HG03457 (cell line): ENCODE measurements around the gene CAVIN4.

Source experiments
- ATAC-seq: cut with Tn5 transposase; IDR thresholded peaks from one replicate; pipeline ENCODE4 v1.9.1; 2021; ENCODE audit warnings: moderate number of reproducible peaks; ENCODE audit not compliant: unreplicated experiment

The CAVIN4 gene, protein sequence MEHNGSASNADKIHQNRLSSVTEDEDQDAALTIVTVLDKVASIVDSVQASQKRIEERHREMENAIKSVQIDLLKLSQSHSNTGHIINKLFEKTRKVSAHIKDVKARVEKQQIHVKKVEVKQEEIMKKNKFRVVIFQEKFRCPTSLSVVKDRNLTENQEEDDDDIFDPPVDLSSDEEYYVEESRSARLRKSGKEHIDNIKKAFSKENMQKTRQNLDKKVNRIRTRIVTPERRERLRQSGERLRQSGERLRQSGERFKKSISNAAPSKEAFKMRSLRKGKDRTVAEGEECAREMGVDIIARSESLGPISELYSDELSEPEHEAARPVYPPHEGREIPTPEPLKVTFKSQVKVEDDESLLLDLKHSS

DNA sequence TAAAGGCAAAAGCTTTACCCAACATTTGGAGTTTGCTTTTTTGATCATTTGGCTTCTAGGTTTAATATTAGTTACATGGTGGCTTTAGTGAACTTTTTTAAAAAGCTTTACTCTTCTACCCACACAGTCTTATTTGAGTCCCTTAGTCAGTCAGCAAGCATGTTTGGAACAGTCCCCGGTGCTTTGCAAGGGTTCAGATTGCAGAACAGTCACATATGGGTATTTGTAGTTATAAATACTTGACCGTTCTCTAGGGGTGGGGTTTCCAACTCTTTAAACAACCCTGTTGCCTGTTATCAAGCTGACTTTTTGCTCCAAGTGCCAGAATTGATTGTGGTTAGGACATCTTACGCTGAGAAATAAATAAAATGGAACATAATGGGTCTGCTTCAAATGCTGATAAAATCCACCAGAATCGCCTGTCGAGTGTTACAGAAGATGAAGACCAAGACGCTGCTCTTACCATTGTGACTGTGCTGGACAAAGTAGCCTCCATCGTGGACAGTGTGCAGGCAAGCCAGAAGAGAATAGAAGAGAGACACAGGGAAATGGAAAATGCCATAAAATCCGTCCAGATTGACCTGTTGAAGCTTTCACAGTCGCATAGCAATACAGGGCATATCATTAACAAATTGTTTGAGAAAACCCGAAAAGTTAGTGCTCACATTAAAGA, at the start of gene CAVIN4:
Gene CAVIN4, plus strand, starts transcription at position 304 of the 673 bp plus-strand sequence. Its CDS starts 65 bp downstream, at position 369.
- ATAC-seq = no peak

DNA sequence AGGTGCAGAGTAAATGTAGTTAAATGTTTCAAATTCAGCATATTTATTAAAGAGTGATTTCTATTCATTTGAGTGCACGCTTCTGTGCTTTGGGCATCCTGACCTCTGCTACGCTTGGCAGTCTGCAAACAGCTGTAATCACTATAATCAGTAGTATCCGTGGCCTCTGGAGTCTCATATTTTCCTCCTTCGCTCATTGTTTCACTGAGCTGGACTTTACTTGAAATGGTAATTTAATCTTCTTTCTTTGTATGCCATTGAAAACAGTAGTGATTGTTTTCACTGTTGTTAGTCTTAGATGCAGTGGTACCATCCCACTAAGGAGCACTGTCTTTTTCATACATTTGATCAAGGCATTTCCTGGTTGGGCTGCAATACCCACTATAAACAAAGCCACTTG, 43.5 kb upstream of the CAVIN4 start:
- no peak for ATAC-seq

DNA sequence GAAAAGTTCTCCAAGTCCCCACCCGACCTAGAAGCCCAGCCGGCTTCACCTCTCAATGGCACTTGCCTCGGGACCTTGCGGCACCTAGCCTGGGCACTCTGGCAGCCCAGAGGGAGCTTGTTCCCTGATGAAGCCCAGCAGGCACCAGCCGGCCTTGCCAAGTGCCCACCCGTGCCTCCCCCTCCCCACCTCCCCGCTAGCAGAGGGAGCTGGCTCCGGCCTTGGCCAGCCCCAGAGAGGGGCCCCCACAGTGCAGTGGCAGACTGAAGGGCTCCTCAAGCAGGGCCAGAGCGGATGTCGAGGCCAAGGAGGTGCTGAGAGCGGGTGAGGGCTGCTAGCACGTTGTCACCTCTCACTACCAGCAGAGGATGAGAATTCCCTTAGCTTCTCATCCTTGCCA, 37.6 kb upstream of the CAVIN4 start:
- no peak for ATAC-seq

DNA sequence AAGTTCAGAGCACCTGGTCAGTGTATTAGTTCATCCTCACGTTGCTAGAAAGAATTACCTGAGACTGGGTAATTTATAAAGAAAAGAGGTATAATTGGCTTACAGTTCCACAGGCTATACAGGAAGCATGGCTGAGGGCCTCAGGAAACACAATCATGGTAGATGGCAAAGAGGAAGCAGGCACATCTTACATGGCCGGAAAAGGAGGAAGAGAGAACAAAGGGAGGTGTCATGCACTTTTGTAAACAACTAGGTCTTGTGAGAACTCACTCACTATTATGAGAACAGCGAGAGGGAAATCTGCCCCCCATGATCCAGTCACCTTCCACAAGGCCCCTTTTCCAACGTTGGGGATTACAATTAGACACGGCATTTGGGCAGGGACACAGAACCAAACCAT, 28.8 kb upstream of the CAVIN4 start:
- no peak for ATAC-seq

DNA sequence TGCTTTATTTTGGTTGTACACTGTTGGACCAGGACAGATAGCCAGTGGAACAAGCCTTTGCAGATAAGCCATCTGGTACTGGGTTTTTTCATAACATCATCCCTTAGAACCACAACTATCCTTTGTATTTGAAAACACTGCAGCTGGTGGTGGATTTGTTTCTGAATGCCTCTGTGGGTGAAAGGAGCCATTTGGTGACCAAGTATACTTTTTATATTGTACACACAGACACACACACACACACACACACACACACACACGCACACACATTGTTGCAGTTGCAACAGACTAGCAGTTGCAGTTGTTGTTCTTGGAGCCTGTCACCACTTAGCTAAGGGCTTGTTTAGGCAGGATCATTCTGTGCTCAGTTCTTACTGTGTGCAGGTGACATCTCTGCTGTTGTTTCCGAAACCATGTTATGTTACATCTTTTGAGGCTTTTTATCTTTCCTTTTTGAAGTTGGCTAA, 22.9 kb upstream of the CAVIN4 start:
- ATAC-seq = no peak

DNA sequence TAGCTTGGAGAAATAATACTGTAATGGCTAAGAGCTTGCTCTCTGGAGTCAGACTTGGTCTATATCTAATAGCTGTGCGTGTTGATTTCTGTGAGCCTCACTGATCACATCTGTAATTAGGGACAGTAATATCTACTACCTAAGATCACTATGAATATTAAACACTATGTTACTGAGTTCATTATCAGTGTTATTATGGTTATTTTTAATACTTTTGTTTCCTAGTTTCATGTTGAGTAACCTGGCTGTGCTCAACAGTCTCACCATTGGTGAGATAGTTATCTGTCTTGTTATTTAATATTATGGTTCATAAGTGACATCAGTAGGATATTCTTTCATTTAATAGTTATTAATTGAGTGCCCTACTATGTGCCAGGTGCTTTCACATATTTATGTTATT, 22.4 kb upstream of the CAVIN4 start:
- ATAC-seq = no peak

DNA sequence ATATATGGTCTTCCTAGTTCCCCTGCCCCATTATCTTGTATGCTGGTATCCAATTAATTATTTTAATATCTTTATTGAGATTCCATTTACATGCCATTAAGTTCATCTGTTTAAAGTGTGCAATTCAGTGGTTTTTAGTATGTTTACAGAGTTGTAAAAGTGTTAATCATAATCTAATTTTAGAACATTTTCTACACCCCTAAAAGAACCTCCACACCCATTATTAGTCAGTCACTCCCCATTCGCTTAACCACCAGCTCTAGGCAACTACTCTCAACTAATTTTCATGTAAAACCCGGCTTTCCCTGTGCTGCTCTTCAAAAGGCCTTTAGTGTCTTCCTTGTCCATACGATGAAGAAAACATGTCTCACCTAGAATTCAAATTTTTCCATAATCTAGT, 20.8 kb upstream of the CAVIN4 start:
- no peak for ATAC-seq

DNA sequence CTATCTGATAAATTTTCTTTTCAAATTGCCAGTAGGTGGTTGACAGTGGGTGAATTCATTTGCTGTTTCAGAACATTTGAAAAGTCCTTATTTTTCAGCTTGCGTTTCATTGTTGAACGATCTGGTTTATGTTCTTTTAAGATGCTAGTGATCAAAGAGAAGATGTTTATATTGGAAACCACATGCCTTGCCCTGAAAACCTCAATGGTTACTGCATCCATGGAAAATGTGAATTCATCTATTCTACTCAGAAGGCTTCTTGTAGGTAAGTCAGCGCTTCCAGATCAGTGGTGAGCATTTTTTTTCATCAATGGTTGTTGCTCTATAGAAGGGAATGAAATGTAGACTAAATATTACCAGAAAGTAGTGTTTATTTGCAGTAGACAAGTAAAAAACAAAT, 16.6 kb upstream of the CAVIN4 start:
- no peak for ATAC-seq

DNA sequence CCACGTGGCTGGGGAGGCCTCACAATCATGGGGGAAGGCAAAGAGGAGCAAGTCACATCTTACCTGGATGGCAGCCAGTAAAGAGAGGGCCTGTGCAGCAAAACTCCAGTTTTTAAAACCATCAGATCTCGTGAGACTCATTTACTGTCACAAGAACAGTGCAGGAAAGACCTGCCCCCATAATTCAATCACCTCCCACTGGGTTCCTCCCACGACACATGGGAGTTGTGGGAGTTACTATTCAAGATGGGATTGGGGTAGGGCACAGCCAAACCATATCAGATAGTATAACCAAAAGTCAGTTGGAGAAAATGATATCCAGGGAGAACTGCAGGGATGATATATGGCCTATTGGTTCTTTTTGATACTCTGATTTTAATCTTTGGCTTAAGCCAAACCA, 10.0 kb upstream of the CAVIN4 start:
- no peak for ATAC-seq

DNA sequence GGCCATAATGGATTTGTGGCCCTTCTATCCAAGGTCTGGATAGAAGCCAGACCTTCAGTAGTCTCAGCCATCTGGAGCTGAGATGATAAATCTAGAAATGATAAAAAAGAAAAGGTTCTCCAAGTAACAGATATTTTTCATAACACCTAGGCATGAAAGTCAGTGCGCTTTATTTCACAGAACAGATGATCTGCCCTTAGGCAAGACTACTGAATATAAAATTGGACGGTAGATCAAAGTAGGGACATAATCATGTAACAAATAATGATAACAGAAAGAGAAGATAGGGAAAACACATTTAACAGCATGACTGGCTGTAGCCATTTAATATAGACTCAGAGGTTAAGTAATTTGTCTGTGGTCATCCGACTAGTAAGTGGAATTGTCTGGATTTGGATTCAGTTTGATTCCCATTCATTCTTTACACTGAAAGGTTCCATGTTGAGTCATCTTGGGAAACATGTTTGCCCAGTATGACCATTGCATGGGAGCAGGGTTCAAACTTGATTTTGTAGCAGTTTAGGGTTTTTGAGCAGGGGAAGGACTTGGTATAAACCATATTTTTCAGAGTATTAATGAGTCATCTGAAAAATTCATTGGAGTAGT, 4.1 kb upstream of the CAVIN4 start:
- ATAC-seq = no peak

DNA sequence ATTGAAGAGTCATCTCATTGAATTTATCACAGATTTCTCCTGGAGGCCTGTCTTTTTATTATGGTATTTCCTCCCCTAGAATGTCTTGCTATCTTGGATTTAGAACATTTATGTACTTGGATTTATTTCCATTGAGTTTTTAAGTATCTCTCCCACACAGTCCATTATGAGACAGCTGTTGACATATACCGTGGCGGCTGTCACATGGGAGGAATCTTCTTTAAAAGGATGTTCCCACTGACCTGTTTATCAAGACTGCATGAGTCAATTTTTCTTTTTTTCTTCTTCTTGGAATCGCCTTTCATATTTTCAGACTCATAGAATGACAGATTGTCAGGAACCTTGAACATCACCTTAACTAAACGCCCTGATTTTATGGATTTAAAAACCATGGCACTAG, 2.9 kb upstream of the CAVIN4 start:
- ATAC-seq = no peak

DNA sequence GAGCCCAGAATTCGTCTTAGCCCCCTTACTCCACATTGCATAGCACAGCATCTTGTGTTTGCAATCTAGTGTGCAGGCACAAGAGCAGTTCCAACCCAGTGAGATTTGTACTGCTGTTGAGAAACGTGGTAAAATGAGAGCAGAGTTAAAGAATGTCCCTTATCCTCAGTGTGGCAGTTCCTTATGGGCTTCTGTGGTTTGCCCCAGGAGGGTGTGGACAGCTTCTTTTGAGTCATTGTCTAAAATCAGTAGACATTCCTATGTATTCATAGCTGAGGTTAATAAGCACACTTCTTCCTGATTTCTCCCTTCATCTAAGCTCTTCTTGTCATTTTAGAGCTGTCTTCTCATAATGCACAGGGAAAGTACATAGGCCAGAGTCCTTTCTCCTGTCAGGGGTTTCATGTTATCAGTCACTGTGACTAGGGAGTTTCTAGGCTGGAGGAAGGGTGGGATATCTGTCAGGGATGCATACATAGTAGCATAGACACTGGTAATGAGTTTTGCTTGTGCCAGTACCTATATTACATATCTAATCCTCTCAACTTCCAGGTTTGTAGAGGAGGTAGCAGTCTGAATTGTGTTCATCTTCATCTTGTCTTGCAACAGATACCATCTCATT, 2.0 kb upstream of the CAVIN4 start:
- ATAC-seq = no peak

DNA sequence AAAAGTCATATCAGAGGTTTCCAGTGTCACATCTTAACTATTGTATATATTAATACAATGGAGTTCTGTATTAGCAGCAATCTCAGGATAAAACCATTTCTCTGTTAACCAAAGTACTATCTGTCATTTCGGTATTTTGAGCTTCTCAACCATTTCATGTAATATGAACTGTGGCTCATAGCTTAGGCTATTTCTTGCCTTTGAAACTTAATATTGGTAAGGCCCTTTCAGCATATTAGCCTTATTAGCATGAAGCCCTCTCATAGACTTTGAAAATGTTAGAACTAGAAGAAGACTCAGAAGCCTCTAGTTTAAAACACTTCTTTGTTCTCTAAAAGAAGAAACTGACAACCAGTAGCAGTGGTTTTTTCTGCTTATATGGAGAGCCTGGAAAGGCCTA, 731 bp downstream of the CAVIN4 start:
- ATAC-seq = no peak

DNA sequence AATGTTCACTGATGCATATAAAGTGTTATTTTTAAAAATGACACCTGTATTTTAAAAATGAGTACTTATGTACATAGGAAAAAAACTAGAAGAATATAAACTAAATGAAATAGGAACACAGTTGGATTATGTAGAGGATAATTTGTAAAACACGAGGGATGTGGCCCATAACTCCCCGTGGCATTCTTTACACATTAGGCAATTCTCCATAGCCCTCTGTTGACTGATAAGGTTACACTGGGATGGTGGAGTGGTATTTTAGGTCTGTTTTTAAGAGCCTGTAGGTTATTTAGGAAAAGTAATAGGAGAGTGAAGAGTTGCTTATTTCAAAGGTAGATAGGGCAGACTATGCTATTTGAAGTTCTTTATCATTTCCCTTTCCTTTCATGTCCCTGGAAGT, 1.8 kb downstream of the CAVIN4 start:
- ATAC-seq = no peak

DNA sequence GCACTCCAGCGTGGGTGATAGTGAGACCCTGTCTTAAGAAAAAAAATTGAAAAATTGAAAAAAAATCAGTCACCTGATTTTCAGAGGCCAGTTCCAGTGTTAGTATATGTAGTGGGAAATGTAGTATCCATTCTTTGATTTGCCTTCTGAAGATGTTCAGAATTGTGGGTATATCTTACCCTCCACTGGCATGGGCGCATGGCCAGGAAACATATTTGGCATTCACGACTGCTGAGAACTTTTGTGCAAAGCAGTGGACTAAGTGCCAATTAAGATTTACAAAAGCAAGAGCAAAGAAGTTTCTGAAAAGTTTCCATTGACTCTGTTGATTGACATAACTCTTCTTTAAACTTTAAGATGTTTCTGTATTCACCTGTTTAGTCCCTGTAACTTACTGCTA, 2.4 kb downstream of the CAVIN4 start:
- ATAC-seq = no peak

DNA sequence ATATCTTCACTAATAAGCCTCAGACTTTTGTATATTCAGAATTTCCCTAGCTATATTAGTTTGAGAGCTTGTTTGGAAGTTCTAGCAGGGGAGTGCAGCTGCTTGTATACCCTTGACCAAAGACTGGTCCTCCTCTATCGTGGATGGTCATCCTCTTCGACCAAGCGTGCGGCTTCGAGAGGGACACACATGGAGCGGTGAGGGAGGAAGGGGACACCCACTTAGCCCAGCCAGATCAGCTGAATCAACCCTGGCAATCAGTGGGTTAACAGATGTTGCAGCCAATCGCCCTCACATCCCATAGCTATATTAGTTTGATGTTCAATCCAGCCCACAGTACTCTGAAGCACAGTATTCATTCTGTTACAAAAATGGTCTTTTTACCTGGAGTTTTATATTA, 3.2 kb downstream of the CAVIN4 start:
- ATAC-seq = no peak

DNA sequence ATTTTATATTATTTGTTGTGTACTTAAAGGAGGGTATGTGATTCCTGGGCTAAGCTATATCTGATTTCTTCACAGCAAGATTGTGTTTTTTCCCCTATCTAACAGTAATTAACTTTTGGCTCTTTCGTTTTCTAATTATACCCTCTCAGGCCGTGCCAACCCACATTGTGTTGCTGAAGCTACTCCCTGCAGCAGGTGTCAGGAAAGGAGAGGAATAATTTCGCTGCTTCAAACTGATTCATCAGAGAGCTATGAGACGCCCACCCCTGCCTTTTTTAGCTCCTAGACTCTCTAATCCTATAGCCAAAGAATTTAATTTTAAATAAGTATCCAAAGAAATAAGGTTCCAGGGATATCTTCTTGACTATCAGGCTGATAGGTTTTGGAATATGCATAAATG, 3.8 kb downstream of the CAVIN4 start:
- no peak for ATAC-seq

DNA sequence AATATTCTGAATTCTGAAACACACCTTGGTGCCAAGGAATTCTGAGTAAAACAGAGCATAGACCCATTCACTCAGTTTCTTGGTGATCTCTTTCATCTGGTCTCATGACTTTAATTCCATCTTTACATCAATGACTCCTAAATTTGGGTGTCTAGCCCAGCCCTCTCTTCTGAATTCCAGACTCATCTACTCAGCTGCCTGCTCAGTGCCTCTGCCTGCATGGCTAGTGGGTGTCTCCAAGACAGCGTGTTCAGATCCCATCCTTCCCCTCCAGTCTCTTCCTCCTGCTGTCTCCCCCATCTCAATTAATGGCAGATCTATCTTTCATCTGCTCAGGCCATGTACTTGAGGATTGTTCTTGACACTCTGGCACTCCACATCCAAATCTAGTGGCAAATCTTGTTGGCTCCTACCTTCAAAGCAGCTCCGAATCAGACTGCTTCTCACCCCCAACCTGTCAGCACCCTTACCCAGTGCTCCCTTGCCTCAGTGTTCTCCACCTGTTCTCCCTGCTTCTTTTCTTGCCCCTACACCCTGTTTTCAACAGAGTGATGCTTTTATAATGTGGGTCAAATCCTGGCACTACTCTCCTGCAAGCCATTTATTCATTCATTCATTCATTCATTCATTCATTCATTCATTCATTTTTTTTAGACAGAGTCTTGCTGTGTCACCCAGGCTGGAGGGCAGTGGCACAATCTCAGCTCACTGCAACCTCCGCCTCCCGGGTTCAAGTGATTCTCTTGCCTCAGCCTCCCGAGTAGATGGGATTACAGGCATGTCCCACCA, 5.3 kb downstream of the CAVIN4 start:
- ATAC-seq = no peak

DNA sequence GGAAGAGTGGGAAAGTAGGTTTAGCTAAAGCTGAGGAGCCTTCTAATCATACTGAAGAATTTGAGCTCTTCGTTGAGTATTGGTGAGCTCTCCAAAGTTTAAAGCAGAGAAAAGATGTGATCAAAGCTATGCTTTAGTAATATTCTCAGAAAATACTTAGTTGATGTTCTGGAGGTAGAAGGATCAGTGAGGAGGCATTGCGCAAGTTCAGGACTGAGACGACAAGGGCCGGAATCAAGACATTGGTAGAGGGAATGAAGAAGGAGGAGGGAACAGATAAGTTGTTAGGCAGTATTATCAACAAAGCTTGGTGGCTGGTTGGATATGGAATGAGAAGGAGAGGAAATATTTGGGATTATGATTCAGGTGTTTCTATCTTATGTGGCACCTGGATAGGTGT, 7.1 kb downstream of the CAVIN4 start:
- ATAC-seq = no peak

DNA sequence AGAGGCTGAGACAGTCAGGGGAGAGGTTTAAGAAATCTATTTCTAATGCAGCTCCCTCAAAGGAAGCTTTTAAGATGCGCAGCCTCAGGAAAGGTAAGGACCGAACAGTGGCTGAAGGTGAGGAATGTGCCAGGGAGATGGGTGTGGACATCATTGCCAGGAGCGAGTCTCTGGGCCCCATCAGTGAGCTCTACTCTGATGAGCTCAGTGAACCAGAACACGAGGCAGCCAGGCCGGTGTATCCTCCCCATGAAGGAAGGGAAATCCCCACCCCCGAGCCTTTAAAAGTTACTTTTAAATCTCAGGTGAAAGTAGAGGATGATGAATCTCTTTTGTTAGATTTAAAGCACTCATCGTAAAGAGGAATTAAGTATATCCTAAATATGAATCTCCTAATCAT, 8.2 kb downstream of the CAVIN4 start:
- ATAC-seq = no peak

DNA sequence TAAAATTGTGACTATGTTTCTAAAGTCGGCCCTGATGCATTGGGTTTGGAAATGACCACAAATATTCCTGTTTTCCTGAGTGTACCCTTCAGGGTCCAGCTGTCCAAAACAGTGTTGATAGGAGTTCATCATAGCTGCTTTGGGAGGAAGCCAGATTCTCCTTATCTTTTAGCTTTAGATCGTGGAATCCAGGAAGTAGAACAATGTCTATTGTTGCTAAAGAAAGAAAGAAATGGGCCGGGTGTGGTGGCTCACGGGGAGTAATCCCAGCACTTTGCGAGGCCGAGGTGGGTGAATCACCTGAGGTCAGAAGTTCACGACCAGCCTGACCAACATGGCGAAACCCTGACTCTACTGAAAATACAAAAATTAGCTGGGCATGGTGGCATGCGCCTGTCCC, 9.5 kb downstream of the CAVIN4 start:
- ATAC-seq = no peak
